WTC11 (cell line): ENCODE results near the gene SIN3A. TPM values are rescaled to one million over a fixed set of nuclear protein-coding genes. Genes with fewer than 3 reads are reported as not detected.
"Not testable (repeated sequence)": the region's sequence is repeated elsewhere in the genome, so short reads cannot be mapped to it uniquely, and the experiment has no call there.

Source experiments
- ATAC-seq: fragments of 200-7000 bp; cut with Tn5 transposase; 2 replicates; pipeline ENCODE4 v1.10.0; 2021; ENCODE audit warnings: mild to moderate bottlenecking, moderate library complexity
- CTCF ChIA-PET: fragments of 300-600 bp; sonication (Branson Sonifier 250); formaldehyde crosslinking; loops from one replicate; lab custom pipeline; 2021; ENCODE audit warnings: antibody characterized with exemption; lab: Charles Lee
- POLR2A ChIA-PET: fragments of 350-600 bp; sonication (Branson Sonifier 250); formaldehyde crosslinking; loops from one replicate; lab custom pipeline; 2021; ENCODE audit warnings: antibody characterized with exemption; lab: Charles Lee
- DNase-seq: peaks from one replicate; pipeline ENCODE4 v3.0.0; 2021; ENCODE audit warnings: low spot score
- H3K27ac Mint-ChIP-seq: 2 replicates; pipeline ENCODE4 v1.8.0; 2021; ENCODE audit warnings: mixed read lengths
- H3K27me3 Mint-ChIP-seq: 2 replicates; pipeline ENCODE4 v1.8.0; 2021; ENCODE audit warnings: low read depth, mild to moderate bottlenecking, moderate library complexity, mixed read lengths
- H3K36me3 Mint-ChIP-seq: 2 replicates; pipeline ENCODE4 v1.8.0; 2021; ENCODE audit warnings: mixed read lengths
- H3K4me1 Mint-ChIP-seq: 2 replicates; pipeline ENCODE4 v1.8.0; 2022; ENCODE audit warnings: mixed read lengths
- H3K4me3 Mint-ChIP-seq: 2 replicates; pipeline ENCODE4 v1.8.0; 2021; ENCODE audit warnings: mild to moderate bottlenecking, moderate library complexity, mixed read lengths
- H3K9me3 Mint-ChIP-seq: 2 replicates; pipeline ENCODE4 v1.8.0; 2021; ENCODE audit warnings: mixed read lengths
- ATF6 ChIP-seq: sonication (generic); formaldehyde crosslinking; IDR thresholded peaks from 2 replicates; pipeline ENCODE4 v1.8.1; 2023; ENCODE audit warnings: mild to moderate bottlenecking, missing genetic modification reagents
- CTCF ChIP-seq: fragments of 200-600 bp; IDR thresholded peaks from 2 replicates; pipeline ENCODE4 v1.8.0; 2022; ENCODE audit warnings: antibody characterized with exemption
- ELF4 ChIP-seq: sonication (generic); formaldehyde crosslinking; IDR thresholded peaks from 2 replicates; pipeline ENCODE4 v1.8.1; 2022; ENCODE audit warnings: low read depth, mild to moderate bottlenecking, moderate library complexity, missing genetic modification reagents
- FOXP4 ChIP-seq: sonication (generic); formaldehyde crosslinking; IDR thresholded peaks from 2 replicates; pipeline ENCODE4 v1.8.0; 2022; ENCODE audit warnings: mild to moderate bottlenecking, missing genetic modification reagents
- GABPB1 ChIP-seq: sonication (generic); formaldehyde crosslinking; IDR thresholded peaks from 2 replicates; pipeline ENCODE4 v1.8.1; 2023; ENCODE audit warnings: mild to moderate bottlenecking, missing genetic modification reagents
- JAZF1 ChIP-seq: fragments of 250-450 bp; sonication (Bioruptor Pico); IDR thresholded peaks from 2 replicates; pipeline ENCODE4 v1.9.0; 2021; ENCODE audit warnings: moderate library complexity, mild to moderate bottlenecking, inconsistent platforms
- NFATC4 ChIP-seq: fragments of 250-450 bp; sonication (Bioruptor Pico); IDR thresholded peaks from 2 replicates; pipeline ENCODE4 v1.9.0; 2021; ENCODE audit warnings: mild to moderate bottlenecking
- NFE2L1 ChIP-seq: sonication (generic); formaldehyde crosslinking; IDR thresholded peaks from 2 replicates; pipeline ENCODE4 v1.8.1; 2023; ENCODE audit warnings: missing genetic modification reagents
- NFYB ChIP-seq: sonication (generic); formaldehyde crosslinking; conservative IDR thresholded peaks from 2 replicates; pipeline ENCODE4 v1.8.0; 2022; ENCODE audit warnings: low read depth, missing genetic modification reagents
- RORB ChIP-seq: fragments of 250-450 bp; sonication (Bioruptor Pico); IDR thresholded peaks from 2 replicates; pipeline ENCODE4 v1.9.0; 2021; ENCODE audit warnings: mild to moderate bottlenecking
- USF2 ChIP-seq: sonication (generic); formaldehyde crosslinking; IDR thresholded peaks from 2 replicates; pipeline ENCODE4 v1.8.1; 2023; ENCODE audit warnings: mild to moderate bottlenecking, missing genetic modification reagents, moderate library complexity
- ZNF121 ChIP-seq: sonication (generic); formaldehyde crosslinking; IDR thresholded peaks from 2 replicates; pipeline ENCODE4 v1.8.0; 2023; ENCODE audit warnings: missing genetic modification reagents
- ZNF232 ChIP-seq: sonication (generic); formaldehyde crosslinking; IDR thresholded peaks from 2 replicates; pipeline ENCODE4 v1.8.0; 2022; ENCODE audit warnings: mild to moderate bottlenecking, missing genetic modification reagents
- ZNF671 ChIP-seq: fragments of 250-450 bp; sonication (Bioruptor Pico); IDR thresholded peaks from 2 replicates; pipeline ENCODE4 v1.8.0; 2021; ENCODE audit warnings: mild to moderate bottlenecking
- total RNA-seq: library from RNA; stranded (reverse); gene quantifications from 3 replicates; pipeline ENCODE4 v1.2.3, GENCODE V29; 2021
- TF ChIP-seq, protein P1 (sequence below): sonication (generic); formaldehyde crosslinking; IDR thresholded peaks from 2 replicates; pipeline ENCODE4 v1.8.0; 2023; ENCODE audit warnings: mild to moderate bottlenecking, missing genetic modification reagents
- TF ChIP-seq, protein P2 (sequence below): sonication (generic); formaldehyde crosslinking; IDR thresholded peaks from 2 replicates; pipeline ENCODE4 v1.8.1; 2022; ENCODE audit warnings: missing genetic modification reagents, borderline replicate concordance

SIN3A gene
- total RNA-seq, 1 experiment from 2014 or later, result 113 TPM

DNA sequence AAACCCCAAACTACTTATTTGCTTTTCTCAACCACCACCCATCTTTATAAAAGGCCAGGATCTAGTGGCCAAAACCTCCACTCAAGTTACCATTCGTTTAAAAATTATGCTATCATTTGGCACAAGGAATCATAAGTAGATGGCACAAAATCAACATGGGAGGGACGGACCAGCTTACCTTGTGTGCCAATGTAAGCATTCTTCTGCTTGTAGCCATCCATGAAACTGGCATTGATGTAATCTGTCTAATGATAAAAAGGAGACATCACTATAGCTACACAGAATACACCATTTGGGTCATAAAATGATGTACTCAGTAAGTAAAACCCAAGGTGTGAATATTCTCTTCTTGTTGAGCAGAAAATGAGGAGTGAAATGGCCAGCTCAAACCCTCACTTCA lies 28.2 kb upstream of the SIN3A start:
- TF ChIP-seq NFATC4 (CRISPR knock-in tag) (no peak), ZNF671 (CRISPR knock-in tag) (no peak)
- Mint-ChIP-seq H3K4me3 (no peak overlapping the region), H3K4me1 (no peaks in the 10 kb centered on the region), H3K27ac (no peak overlapping the region), H3K9me3 (peaks cover 16% of the 10 kb centered on the region), H3K36me3 (peaks cover 54% of the 10 kb centered on the region), H3K27me3 (no peaks in the 10 kb centered on the region)
- ChIA-PET POLR2A (no interaction called here), CTCF (no interaction called here)
- DNase-seq, result no peak
- no peak for ATAC-seq

DNA sequence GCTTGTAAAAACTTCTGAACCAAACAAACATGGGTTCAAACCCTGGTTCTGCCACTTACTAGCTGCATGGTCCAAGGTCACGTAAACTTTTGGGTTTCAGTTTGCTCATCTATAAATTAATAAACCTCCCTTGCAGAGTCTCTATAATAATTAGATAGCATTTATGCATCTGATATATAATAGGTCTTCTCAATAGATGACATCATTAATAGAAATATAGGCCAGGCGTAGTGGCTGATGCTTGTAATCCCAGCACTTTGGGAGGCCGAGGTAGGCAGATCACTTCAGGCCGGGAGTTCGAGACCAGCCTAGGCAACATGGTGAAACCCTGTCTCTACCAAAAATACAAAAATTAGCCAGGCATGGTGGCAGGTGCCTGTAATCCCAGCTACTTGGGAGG lies 25.6 kb upstream of the SIN3A start:
- H3K27ac Mint-ChIP-seq, POLR2A ChIA-PET, H3K4me3 Mint-ChIP-seq, ATAC-seq, H3K27me3 Mint-ChIP-seq, CTCF ChIA-PET, H3K9me3 Mint-ChIP-seq, H3K4me1 Mint-ChIP-seq, DNase-seq: not testable (repeated sequence)
- peaks cover 48% of the 10 kb centered on the region for H3K36me3 Mint-ChIP-seq

- H3K36me3 Mint-ChIP-seq, result peaks cover 63% of the 10 kb centered on the region
- ATAC-seq (no peak), DNase-seq (no peak)
- H3K27ac Mint-ChIP-seq, result no peak overlapping the region
- H3K27me3 Mint-ChIP-seq, result no peaks in the 10 kb centered on the region
- H3K9me3 Mint-ChIP-seq, result no peaks in the 10 kb centered on the region
- POLR2A ChIA-PET, result no interaction called here
- TF ChIP-seq RORB (CRISPR knock-in tag) (no peak), USF2 (CRISPR knock-in tag) (no peak), NFE2L1 (CRISPR knock-in tag) (no peak), CTCF (no peak), JAZF1 (CRISPR knock-in tag) (no peak), FOXP4 (CRISPR knock-in tag) (no peak), NFYB (CRISPR knock-in tag) (no peak), ZNF121 (CRISPR knock-in tag) (no peak), ZNF232 (CRISPR knock-in tag) (no peak), ATF6 (no peak), GABPB1 (CRISPR knock-in tag) (no peak), ELF4 (no peak)
- TF ChIP-seq, protein P1, sequence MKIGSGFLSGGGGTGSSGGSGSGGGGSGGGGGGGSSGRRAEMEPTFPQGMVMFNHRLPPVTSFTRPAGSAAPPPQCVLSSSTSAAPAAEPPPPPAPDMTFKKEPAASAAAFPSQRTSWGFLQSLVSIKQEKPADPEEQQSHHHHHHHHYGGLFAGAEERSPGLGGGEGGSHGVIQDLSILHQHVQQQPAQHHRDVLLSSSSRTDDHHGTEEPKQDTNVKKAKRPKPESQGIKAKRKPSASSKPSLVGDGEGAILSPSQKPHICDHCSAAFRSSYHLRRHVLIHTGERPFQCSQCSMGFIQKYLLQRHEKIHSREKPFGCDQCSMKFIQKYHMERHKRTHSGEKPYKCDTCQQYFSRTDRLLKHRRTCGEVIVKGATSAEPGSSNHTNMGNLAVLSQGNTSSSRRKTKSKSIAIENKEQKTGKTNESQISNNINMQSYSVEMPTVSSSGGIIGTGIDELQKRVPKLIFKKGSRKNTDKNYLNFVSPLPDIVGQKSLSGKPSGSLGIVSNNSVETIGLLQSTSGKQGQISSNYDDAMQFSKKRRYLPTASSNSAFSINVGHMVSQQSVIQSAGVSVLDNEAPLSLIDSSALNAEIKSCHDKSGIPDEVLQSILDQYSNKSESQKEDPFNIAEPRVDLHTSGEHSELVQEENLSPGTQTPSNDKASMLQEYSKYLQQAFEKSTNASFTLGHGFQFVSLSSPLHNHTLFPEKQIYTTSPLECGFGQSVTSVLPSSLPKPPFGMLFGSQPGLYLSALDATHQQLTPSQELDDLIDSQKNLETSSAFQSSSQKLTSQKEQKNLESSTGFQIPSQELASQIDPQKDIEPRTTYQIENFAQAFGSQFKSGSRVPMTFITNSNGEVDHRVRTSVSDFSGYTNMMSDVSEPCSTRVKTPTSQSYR, result no peak
- TF ChIP-seq, protein P2, sequence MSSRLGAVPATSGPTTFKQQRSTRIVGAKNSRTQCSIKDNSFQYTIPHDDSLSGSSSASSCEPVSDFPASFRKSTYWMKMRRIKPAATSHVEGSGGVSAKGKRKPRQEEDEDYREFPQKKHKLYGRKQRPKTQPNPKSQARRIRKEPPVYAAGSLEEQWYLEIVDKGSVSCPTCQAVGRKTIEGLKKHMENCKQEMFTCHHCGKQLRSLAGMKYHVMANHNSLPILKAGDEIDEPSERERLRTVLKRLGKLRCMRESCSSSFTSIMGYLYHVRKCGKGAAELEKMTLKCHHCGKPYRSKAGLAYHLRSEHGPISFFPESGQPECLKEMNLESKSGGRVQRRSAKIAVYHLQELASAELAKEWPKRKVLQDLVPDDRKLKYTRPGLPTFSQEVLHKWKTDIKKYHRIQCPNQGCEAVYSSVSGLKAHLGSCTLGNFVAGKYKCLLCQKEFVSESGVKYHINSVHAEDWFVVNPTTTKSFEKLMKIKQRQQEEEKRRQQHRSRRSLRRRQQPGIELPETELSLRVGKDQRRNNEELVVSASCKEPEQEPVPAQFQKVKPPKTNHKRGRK, result no peak
- TF ChIP-seq, all 79 proteins: peak for 0
- CTCF ChIA-PET, result interaction anchor here (0.6 to 1.4 kb wide), 2 partner anchors 17 to 131 kb away, joined by 3 read pairs; no protein-coding TSS in a partner anchor
- no peaks in the 10 kb centered on the region for H3K4me1 Mint-ChIP-seq
- H3K4me3 Mint-ChIP-seq, result no peak overlapping the region
These were observed 17.6 kb upstream of the SIN3A start for GRCh38 chr15:75468913-75469598.
